ENCODE measurements around the gene TUBB4A.

GRCh38 chr19:6482343-6482686 lies 19.8 kb downstream of the TUBB4A start:
- TF ChIP-seq CTCF (IDR thresholded peaks at IDR 0.05) (no peak), POLR2A (IDR thresholded peaks at IDR 0.05) (no peak)
